ENCODE results near the gene FGF8. TPM values are rescaled to one million over a fixed set of nuclear protein-coding genes. Genes with fewer than 3 reads are reported as not detected.

Gene FGF8
- total and polyA plus RNA-seq, 2 donors (not counting 3 experiments of a cell fraction or from before 2014, with no cell fraction given) = 0.44 TPM; not detected in 1

DNA sequence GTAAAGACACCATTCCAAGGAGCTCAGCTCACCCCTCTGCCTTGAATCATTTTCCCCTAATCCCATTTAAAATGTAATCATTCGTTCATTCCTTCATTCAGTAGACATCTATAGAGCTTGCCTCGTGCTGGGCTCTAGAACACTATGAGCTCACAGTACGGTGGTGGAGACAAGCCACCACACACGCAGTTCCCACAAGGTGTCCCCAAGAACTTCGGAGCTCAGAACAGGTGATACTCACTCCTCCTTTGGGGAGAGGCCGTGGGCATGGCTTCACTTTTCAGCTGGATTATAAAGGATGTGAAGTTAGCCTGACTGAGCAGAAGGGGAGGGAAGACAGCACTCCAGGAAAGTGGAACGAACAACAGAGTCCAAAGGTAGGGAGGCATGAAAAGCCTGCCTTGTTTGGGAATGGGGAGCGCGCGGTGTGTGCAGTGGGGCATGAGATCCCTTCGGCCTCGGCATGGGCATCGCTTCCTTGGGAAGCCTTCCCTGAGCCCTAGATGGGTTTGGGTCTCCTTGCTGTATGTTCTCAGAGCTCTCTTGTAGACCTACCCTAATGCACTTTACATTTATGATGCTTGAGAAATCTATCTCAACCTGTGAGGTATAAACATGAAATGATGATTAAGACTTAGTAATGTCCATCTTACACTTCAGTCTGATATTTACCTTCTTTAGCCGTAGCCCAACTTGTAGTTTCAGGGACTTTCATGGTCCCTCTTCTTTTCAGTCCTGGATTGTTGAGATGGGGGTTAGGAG is 43.1 kb upstream of the FGF8 start:
- H3K4me1 ChIP-seq (ENCODE audit: control insufficient read depth, extremely low read depth, insufficient read depth, low read length) = peaks cover 19% of the 10 kb centered on the region
- H3K9me3 ChIP-seq (replicated peaks; ENCODE audit: control insufficient read depth, insufficient read depth, low read length) = no peaks in the 10 kb centered on the region
- no peaks in the 10 kb centered on the region for H3K9me1 ChIP-seq (replicated peaks; ENCODE audit: control insufficient read depth, extremely low read depth, insufficient read depth, low read length)
- BruUV-seq (replicated peaks) = TSS peak; percentile 47
- H3K79me2 ChIP-seq (ENCODE audit: control insufficient read depth, insufficient read depth, low read length) = peaks cover 42% of the 10 kb centered on the region
- POLR2A ChIA-PET = interaction anchor here (0.7 to 1.4 kb wide), 5 partner anchors 11 to 35 kb away, joined by 3 to 6 read pairs (median 5); no protein-coding TSS in a partner anchor
- no peaks in the 10 kb centered on the region for H3K36me3 ChIP-seq (ENCODE audit: control insufficient read depth in 2 of 2, extremely low read depth in 1 of 2, insufficient read depth in 2 of 2, low read length in 2 of 2)
- H3K27me3 ChIP-seq (ENCODE audit: control insufficient read depth in 2 of 2, insufficient read depth in 2 of 2, low read length in 2 of 2) = no peaks in the 10 kb centered on the region
- DNase-seq (ENCODE audit: low read depth, low spot score) (no peak), FAIRE-seq (peak; percentile 31)
- peak overlapping the region; percentile 27 to 64 (median 31) for H3K4me3 ChIP-seq (replicated peaks in 1 of 3; ENCODE audit: insufficient read depth in 1 of 3, low read depth in 1 of 3, low read length in 3 of 3)
- CTCF ChIA-PET = interaction anchor here (1.0 to 5.4 kb wide), 9 partner anchors 16 to 254 kb away, joined by 3 to 39 read pairs (median 8); partner anchors contain the start of gene ARMH3
- peak overlapping the region; percentile 92 for H3K4me2 ChIP-seq (ENCODE audit: insufficient read depth, low read length)
- dilution Hi-C loops (cut with MboI; ENCODE audit: extremely low pct_ligation_motif_present, low sequenced_read_pairs) = no loop called here
- intact Hi-C loops (cut with micrococcal nuclease) = loop anchor here (1.0 to 5.0 kb wide), 4 partner anchors 11 to 314 kb away; partner anchors contain the start of genes ARMH3, NPM3 and PPRC1
- peak overlapping the region; percentile 64 for H3K9ac ChIP-seq (replicated peaks; ENCODE audit: extremely low read depth, insufficient read depth, low read length)
- peak overlapping the region; percentile 93 for H2AFZ ChIP-seq (ENCODE audit: low read depth, low read length)
- peak overlapping the region; percentile 51 for H3K27ac ChIP-seq (ENCODE audit: insufficient read depth, low read depth, low read length)
- H4K20me1 ChIP-seq (replicated peaks; ENCODE audit: control insufficient read depth, extremely low read depth, insufficient read depth, low read length) = peaks cover 17% of the 10 kb centered on the region
- TF ChIP-seq MYC (IDR thresholded peaks at IDR 0.05; ENCODE audit: low read depth, low read length) (no peak), GATA2 (IDR thresholded peaks at IDR 0.05; ENCODE audit: insufficient read depth, insufficient read length, low read depth, low read length) (no peak), EZH2 (IDR thresholded peaks at IDR 0.05; ENCODE audit: borderline replicate concordance, low read depth, low read length, severe bottlenecking) (no peak), POLR2AphosphoS5 (IDR thresholded peaks at IDR 0.05; ENCODE audit: insufficient read depth, low read depth, low read length) (no peak), POLR2A (IDR thresholded peaks at IDR 0.05; ENCODE audit: low read depth, low read length) (no peak)
- TF ChIP-seq, protein P1, sequence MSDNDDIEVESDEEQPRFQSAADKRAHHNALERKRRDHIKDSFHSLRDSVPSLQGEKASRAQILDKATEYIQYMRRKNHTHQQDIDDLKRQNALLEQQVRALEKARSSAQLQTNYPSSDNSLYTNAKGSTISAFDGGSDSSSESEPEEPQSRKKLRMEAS (IDR thresholded peaks at IDR 0.05; ENCODE audit: insufficient read depth, insufficient read length) = no peak
- TF ChIP-seq, protein P2, sequence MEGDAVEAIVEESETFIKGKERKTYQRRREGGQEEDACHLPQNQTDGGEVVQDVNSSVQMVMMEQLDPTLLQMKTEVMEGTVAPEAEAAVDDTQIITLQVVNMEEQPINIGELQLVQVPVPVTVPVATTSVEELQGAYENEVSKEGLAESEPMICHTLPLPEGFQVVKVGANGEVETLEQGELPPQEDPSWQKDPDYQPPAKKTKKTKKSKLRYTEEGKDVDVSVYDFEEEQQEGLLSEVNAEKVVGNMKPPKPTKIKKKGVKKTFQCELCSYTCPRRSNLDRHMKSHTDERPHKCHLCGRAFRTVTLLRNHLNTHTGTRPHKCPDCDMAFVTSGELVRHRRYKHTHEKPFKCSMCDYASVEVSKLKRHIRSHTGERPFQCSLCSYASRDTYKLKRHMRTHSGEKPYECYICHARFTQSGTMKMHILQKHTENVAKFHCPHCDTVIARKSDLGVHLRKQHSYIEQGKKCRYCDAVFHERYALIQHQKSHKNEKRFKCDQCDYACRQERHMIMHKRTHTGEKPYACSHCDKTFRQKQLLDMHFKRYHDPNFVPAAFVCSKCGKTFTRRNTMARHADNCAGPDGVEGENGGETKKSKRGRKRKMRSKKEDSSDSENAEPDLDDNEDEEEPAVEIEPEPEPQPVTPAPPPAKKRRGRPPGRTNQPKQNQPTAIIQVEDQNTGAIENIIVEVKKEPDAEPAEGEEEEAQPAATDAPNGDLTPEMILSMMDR (IDR thresholded peaks at IDR 0.05; ENCODE audit: extremely low read depth in 1 of 2, insufficient read depth in 1 of 2, low read depth in 1 of 2, low read length in 2 of 2) = no peak

Data from endothelial cell of umbilical vein (primary cell).